HG03342 (cell line): ENCODE results near the gene FGFR2.
"Not testable (repeated sequence)": the region's sequence is repeated elsewhere in the genome, so short reads cannot be mapped to it uniquely, and the experiment has no call there.

Experiments used
- ATAC-seq: cut with Tn5 transposase; IDR thresholded peaks from one replicate; pipeline ENCODE4 v1.9.1; 2021; ENCODE audit warnings: mild to moderate bottlenecking, moderate library complexity; ENCODE audit not compliant: unreplicated experiment

The FGFR2 gene

DNA sequence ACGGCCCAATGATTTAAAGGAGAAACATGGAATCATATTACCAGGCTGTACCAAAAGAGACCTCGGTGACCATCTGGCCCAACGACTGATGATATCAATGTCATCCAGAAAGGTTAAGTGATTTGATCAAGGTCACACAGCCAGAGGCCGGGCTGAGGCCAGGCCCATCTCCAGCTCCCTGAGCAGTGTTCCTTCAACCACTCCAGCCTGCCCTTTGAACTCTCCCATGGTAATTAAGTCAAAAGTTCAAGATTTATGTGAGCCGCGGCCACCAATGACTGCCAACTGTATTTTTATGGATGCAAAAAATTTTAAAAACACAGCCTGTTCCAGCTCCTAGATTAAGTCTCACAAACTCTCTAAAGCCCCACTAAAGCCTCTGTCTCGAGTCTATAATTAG is 41.8 kb downstream of the FGFR2 start:
- no peak for ATAC-seq

DNA sequence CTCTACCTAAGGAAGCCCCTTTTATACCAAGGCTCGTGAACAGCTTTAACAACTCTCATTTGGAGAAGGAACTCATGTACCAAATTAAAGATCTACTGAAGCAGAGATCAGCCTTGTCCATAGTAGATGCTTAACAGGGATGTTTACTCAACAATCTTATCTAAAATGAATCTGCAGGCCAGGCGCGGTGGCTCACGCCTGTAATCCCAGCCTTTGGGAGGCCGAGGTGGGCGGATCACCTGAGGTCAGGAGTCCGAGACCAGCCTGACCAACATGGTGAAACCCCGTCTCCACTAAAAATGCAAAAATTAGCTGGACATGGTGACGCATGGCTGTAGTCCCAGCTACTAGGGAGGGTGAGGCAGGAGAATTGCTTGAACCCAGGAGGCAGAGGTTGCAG is 43.3 kb downstream of the FGFR2 start:
- not testable (repeated sequence) for ATAC-seq

GRCh38 chr10:121553511-121554264 is 44.6 kb downstream of the FGFR2 start:
- no peak for ATAC-seq

DNA sequence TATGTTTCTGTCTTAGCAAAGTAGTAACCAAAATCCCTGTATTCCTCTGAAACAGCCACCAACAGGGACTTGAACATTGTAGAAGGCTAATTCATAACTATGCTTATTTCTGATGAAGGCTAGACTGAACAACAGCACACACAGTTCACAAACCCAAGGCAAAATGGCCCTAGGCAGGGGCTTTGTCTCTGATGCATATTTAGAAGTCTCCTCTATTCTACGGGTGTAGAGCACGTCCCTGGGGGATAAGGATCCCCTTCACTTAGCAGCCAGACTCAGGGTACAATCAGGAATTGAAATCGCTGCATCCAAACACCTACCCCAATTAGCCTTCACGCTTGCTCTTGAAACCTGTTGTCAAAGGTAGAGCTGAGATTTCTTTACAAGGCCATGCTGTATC is 45.5 kb downstream of the FGFR2 start:
- ATAC-seq = no peak

- ATAC-seq = no peak
These were observed 46.9 kb downstream of the FGFR2 start for GRCh38 chr10:121551210-121551885.

DNA sequence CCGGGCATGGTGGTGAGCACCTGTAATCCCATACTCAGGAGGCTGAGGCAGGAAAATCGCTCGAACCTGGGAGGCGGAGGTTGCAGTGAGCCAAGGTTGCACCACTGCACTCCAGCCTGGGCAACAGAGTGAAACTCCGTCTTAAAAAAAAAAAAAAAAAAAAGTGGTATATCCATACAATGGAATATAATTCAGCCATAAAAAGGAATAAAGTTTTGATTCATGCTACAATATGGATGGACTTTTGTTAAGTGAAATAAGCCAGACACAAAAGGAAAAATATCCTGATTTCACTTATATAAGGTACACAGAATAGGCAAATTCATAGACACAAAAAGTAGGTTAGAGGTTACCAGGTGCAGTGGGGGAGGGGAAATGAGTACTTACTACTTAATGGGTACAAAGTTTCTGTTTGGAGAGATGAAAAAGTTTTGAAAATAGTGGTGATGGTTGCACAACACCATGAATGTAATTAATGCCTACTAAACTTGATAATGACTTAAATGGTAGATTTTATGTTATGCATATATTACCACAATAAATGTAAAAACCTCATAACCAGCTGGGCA is 53.9 kb downstream of the FGFR2 start:
- ATAC-seq = no peak

GRCh38 chr10:121543545-121543944 is 54.7 kb downstream of the FGFR2 start:
- no peak for ATAC-seq

- ATAC-seq = no peak
These were observed 56.7 kb downstream of the FGFR2 start for GRCh38 chr10:121541450-121542120.

DNA sequence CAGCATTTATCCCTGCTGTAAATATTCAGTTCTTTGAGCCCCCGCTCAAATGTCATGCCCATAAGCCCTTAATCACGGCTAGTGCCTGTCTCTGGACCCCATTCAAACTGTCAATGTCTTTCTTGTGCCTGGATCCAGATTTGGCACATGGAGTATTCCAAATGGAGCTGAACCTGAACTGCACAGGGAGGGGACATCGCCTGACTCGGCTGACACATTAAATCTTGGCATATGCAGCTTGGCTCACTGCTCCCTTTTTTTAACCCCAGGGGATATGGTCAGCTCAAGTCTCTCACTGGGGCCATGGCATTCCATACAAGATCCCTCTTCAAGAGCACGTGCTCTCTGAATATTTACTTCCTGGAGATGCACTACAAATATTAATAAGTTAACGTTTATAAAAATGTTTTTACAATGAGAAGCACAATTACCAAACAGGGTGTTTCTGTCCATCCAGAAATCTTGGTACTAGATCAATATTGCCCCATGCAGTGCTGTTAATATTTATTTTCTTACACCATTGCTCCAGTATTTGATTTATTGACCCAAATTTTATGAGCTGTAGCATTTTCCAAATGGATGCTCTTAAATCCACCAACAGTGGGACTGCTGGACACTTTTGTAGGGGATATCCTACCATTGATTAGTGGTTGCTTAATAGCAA is 57.4 kb downstream of the FGFR2 start:
- no peak for ATAC-seq

GRCh38 chr10:121539786-121540185 is 58.5 kb downstream of the FGFR2 start:
- ATAC-seq = no peak

- no peak for ATAC-seq
These were observed 61.8 kb downstream of the FGFR2 start for GRCh38 chr10:121536310-121536913.

GRCh38 chr10:121535381-121535780 is 62.9 kb downstream of the FGFR2 start:
- ATAC-seq = no peak

DNA sequence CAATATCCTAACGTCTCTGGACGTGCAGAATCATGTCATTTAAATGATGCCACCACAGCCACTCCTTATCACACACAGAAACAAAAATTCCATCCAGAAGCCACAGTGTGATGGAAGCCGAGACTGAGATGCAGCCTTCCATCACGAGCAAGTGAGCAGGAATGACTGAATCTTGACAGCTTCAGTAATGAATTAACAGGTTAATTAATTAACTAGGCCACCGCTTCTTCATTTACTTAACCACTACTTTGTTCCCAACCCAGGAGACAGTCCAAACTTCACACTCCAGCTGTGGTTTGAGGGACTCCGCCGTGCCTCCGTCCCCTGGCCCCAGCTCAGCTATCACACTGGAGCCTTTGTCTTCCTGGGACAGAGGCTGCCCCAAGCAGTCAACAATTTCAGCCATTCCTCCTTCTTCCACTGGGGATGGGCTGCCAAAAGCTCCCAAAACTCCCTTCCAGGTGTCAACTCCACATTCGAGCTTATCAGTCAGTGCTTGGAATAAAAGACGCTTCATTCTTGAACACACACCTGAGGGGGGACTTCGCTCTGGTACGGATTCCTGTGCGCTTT is 65.9 kb downstream of the FGFR2 start:
- no peak for ATAC-seq

DNA sequence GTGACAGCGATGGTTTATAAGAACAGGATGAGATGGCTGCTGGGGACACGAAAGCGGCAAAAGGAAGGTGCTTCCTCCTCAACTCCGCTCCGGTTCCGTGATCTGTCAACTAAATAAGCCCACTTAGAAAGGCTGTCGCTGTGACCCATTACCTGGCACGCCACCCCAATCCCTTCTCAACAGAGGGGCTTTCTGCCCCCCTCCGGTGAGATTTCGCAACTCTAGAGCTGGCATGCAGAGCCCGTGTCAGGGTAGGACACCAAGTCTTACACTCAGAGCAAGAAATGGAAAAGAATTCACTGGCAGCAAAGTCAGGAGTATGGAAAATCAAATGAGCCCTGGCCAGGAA is 66.4 kb downstream of the FGFR2 start:
- ATAC-seq = no peak

GRCh38 chr10:121531076-121531829 is 67.0 kb downstream of the FGFR2 start:
- no peak for ATAC-seq

- no peak for ATAC-seq
These were observed 67.7 kb downstream of the FGFR2 start for GRCh38 chr10:121530481-121531075.

DNA sequence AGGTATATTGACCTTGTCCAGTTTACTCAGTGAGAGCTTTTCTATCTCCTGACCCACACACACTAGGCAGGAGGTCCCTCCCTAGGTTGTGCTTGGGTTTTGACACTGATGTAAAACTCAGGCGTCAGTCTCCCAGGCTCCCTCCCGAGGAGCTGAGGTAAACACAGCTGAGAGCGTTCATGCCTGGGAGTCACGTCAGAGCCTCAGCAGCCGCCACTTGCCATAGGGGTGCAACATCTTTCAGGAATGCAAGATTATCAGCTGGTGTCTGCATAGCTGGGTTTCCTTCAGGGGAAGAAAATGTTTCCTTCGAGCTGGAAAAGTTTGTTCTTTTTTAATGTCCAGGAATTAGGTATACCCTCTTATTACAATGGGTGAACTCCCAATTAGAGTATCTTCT is 70.6 kb downstream of the FGFR2 start:
- ATAC-seq = no peak

DNA sequence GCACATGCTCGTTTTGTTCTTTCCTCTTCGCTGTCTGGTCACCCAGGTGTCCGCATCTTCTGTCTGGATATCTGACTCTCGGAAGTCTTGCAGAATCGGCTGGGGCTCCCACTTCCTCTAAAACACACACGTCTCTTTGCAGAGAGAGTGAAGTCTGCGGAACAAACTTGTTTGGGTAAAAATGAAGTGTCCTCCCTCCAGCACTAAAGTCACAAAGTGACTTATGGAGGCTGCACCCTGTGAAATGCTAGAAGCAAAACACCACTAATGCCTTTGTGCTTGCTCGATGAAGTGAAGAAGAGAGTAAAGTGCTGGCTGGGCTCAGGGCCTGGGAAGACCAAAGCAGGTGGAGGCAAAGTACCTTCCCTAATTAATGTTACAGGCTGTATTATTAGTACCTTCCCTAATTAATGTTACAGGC is 71.4 kb downstream of the FGFR2 start:
- no peak for ATAC-seq

DNA sequence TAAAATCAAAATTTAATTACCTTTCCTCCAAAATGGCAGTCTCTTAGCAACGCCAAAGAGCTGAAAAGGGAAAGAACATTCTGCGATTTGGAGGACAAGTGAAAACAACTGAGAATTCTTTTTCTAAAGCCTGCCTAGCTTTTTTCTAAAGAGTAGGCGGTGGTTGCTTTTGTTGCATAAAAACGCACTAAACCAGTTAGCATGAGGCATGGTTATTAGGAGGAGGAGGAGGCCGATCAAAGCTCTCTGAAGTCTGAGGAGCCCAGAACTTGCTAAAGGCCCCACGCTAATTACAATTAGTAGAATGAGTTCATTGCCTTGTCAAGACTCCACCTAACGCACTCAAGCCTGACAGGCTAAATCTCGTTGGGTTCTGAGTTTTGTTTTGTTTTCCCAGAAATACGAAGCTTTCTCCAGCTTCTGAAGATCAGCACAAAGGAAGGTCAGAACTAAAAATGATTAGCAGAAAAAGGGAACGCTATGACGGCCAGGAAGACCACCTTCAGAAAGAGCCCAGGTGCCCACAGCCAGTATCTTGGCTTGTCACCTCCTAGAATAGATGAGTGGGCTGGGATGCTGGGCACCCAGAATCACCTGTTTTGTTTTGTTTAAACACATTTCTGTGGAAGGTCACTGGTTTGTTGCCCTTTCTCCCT is 72.0 kb downstream of the FGFR2 start:
- ATAC-seq = no peak
